Inferior parietal cortex (tissue), 1 donor: ENCODE data around the gene CELF2.
"Not testable (repeated sequence)": the region's sequence is repeated elsewhere in the genome, so short reads cannot be mapped to it uniquely, and the experiment has no call there.

ENCODE experiments used
- DNase-seq: peaks from one replicate; pipeline ENCODE4 v3.0.0-alpha.2; 2016; ENCODE audit errors: extremely low spot score

The CELF2 gene

DNA sequence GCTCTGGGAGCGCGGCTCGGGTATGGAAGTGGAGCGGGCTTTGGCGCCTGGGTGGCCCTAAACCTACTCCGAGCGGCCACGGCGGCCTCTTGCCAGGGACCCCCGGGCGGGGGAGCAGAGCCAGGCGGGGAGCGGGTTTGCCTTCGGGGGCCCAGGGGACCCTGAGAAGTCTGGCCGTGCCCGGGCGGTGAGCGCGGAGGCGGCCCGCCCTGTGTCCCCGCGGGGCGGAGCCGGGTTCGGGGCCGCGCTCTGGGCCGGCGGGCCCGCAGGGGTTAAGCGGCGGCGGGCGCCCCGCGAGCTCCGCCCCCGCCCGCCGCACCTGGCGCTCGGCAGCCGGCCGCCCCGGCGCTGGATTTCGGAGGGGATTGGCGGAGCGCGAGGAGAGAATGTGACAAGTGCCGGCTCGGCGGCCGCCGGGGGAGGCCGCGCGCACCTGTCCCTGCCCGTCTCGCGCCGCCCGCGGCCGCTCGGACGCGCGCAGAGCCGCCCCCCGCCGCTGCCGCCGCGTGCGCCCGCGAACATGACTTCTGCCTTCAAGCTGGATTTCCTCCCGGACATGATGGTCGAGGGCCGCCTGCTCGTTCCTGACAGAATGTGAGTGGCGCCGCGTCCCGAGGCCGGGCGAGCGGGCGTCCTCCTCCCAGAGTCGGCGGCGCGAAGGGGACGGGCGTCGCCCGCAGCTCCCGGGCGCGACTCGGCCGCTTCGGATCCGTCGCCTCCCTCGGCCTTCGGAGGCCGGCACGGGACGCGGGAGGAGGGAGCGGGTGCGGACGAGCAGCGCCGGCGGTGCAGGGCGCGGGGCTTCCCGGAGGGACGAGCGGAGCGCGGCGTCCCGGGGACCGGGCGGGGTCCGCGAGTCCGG lies at the start of gene CELF2:
Gene CELF2, plus strand, starts transcription at position 303 of the 862 bp plus-strand sequence. Its CDS starts 218 bp downstream, at position 521.
- DNase-seq: no peak

DNA sequence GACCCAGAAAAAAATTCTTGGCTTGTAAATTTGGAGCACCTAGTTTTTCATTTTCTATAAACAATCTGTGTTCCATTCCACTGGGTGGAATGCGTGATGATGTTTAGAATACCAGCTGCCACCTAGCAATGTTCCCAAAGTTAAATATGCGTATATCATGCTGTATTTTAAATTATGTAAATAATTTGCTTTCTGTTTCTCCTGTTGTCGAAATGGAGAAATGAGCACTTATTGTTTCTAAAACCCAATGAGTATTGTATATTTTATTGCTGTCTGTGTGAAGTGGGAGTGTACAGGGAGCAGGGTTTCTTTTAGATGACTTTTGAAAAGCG lies 49.4 kb upstream of the CELF2 start:
- DNase-seq: no peak

DNA sequence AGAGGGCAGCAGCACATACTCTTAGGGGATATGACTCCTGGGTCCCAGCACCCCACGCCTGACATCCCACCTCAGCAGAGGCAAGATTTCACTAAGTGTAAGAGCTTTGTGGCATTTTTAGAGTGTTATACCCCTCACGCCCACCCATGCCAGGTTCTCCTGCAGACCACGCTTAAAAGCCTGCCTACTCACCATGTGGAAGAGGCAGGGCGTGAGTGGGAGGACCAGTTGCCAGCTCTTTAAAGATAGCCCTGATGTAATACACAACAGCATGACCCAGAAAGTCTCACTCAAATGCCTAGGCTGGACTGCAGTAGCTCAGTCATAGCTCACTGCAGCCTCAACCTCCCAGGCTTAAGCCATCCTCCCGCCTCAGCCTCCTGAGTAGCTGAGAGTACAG lies 44.4 kb upstream of the CELF2 start:
- no peak for DNase-seq

DNA sequence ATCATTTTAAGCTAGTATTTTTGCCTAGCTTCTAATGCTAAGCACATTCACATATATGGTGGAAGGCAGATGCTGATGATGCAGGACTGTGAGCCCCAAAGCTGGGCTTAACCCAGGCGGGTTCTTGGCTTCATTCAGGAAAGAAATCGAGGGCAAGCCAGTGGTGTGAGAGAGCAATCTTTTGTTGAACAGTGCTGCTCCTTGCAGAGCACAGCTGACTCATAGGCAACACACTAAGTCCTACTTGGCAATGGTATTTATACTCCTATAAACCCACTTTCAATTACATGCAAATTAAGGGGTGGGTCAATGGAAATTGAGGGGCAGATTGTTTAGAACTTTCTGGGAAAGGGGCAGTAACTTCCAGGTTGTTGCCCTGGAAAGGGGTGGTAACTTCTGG lies 42.0 kb upstream of the CELF2 start:
- DNase-seq: no peak

DNA sequence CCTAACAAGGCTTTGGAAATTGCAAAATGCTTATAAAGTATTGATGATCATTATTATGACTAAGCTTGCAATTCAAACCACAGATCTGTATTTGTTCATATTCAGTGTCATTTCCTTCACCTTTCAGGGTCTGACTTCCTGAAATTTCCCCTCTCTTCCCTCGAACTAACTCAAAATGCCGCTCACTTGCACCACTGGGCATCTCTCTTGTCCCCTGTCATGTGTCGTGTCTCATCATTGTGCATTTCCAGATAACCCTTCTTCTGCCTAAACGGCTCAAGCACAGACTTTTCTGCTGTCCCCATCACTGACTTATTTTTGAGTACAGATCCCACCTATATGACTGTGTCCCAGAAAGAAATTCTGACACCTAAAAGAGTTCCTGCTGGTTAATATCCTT lies 41.0 kb upstream of the CELF2 start:
- DNase-seq: no peak

DNA sequence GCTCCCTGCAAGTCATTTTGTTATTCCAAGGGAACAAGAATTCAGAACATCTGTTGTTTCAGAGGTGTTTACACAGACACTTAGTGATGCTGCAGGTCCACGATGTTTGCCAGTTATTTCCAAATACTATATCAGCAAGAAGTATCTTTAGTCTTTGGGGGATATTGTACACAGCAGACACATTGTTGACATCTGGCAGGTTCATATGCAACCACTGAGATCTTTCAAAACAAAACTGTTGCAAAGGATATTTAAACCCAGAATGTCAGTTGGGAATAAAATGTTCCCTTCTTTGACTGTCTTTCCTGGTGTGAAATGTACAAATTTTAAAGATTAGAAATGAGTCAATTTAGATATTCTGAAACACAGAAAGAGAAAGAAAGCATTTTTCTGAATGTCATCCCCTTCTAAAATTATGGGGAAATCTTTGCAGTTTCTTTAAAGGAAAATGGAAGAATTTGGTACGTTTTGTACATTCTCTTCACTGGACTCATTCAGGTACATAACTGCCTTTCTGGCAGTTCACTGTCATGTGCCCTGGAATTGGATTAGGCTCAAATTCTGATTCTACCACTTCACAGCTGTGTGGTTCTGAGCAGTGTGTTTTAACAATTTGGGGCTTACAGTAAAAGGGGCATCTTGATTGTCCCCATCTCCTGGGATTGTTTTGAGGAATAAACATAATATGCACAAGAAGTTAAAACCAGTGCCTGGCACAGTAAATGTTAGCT lies 40.3 kb upstream of the CELF2 start:
- peak; percentile 53 for DNase-seq

DNA sequence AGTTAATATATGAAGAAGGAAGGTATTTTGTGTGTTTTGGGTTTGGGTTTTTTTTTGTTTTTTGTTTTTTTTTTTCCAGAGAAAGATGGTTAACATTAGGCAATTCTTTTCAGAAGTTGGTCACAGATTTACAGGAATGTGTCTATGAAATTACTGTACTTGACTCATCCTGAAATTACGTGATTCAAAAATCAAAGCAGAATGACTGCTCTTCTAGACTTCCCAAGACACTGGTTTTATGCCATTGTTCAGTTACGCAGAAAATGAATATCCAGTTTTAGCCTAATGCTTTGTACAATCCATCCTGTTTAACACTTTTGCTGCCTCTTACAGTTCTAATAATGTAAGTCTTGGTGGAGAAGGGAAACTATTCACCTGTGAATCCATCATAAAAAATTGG lies 39.7 kb upstream of the CELF2 start:
- DNase-seq: no peak

DNA sequence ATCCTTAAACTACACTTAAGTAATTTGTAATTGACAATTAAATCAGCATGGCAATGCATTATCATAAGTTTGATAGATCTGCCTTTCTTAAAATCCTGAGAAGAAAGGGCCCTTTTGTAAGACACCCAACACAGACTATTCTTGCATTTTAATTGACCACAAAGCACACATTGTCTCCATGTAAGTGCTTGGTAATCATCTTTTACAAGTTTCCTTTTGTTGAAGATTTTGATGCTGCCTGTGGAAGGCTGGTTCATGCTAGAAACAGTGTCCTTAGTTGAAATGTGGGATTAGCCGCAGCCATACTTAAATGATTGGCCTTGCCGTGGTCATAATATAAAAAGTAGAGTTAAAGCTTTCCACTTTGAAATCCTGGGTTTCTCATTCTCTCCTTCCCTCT lies 32.3 kb upstream of the CELF2 start:
- no peak for DNase-seq

DNA sequence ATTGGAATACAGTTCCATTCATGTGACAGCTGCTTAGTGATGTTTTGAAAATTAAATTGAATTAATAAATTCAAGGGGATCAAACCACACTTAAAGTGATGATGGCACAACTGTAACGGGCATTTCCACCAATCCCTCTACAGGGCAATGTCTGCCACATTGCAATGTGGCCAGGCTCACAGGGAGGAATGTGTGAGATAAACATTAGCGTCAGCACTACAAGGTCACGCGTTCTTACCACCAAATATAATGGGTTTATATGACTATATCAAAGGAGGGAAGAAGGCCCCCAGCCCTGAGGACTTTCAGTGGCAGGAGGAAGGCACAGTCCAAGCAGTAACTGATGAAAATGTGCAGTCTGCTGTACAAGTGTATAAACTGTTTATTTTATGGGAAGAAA lies 31.1 kb upstream of the CELF2 start:
- no peak for DNase-seq

DNA sequence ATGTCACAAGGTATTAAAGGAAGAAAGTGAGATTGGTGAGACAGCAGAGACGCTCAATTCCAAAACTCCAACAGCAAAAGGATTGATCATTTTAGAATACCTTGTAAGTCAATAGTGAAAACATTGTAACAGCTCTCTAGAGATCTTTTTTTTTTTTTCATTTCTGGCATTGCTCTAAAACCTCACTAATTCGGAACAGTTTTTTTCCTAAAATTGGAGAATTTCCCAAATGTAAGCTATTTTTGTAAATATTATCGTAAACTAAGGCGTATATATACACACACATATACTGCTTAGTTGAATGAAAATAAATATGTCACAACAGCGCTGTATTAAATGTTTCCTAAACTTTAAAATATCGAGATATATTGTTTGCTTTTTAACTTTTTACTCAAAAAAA lies 30.6 kb upstream of the CELF2 start:
- no peak for DNase-seq

DNA sequence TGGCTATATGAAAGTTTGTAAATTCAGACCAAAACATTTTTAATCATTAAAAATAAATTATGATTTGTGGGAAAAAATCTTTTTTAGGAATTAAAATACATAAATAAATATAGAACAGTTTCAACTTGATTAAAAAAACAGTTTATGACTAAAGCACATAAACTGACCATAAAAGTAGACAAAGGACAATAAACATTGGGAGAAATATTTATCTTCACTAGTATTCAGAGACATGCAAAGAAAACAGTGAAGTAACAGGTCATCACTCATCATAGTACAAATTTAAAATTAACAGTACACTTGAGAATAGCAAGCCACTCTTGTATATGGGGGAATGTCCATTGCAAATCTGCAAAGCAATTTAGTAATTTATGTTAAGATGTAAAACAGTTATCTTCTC lies 28.0 kb upstream of the CELF2 start:
- DNase-seq: no peak

DNA sequence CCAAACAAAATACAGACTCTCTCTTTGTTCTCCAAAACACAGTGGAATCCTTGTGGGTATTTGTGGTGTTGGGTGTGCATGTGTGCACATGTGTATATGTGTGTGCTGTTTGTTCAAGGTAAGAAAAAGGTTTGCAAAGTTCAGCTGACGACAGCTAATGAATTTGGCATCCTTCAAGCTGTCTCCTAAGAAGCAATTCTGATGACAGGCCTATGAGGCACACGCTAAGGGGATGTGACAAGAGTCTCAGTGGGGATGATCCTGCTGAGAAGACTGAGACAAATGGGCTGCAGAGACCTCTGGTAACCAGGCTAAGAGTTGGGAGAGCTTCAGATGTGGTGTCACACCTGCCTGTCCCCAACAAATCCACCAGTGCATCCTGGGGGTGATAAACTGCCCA lies 26.5 kb upstream of the CELF2 start:
- DNase-seq: no peak

DNA sequence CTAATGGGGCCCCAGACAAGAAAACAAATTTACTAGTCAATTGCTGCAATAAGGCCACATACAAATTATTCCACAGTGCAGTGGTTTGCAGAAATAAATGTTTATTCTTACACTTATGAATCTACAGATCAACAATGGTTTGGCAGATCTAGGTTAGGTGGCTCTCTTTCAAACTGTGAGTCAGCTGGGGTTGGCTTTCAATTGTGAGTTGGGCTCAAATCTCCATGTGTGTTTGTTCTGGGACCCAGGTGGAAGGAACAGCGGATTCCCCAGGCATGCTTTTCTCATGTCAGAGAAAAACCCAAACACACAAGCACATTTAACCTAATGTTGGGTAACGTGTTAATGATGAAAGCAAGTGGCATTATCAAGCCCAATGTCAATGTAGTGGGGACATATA lies 25.6 kb upstream of the CELF2 start:
- DNase-seq: no peak

DNA sequence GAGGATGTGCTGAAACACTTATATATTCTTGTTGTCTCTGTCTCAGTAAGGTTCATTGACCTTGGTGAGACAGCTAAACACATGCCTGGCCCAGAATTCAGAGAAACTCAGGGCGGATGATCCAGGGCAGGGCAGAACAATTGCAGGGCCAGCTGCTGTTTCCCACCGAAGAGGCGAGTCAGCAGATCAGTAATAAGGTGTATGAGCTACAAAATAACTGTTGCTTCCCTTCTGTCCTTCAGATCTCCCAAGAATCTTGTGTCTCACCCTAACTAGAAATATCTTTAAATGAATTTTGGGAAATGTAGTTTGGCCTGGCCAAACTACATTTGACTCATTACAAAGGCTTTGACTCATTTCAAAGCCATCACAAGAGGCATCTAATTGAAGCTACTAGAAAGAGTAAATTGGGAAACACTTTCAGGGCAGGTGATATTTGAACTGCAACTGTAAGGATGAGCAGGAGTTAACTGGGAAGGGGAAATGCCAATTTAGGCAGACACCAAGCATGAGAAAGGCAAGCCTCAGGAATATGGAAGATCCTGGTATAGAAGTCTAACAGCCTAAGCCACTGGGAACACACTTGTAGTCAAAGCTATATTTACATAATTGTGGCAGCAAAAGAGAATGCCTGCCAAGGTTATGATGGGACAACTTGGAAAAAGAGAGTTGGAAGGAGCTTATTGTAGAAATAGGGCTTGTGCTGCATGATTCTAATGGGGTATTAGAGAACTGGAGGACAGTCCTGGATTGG lies 24.5 kb upstream of the CELF2 start:
- no peak for DNase-seq

DNA sequence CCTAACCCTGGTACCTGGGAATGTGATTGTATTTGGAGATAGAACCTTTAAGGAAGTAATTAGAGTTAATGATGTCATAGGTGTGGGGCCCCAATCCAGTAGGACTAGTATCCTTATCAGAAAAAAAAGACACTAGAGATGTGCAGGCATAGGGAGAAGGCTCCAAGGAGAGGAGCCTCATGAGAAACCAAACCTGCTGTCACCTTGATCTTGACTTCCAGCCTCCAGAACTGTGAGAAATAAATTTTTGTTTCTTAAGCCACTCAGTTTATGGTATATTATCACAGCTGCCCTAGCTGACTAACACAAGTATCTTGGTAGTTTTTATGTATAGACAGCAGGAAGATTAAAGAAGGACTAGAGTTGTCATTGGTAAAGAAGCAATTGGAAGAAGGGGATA lies 23.9 kb upstream of the CELF2 start:
- no peak for DNase-seq

DNA sequence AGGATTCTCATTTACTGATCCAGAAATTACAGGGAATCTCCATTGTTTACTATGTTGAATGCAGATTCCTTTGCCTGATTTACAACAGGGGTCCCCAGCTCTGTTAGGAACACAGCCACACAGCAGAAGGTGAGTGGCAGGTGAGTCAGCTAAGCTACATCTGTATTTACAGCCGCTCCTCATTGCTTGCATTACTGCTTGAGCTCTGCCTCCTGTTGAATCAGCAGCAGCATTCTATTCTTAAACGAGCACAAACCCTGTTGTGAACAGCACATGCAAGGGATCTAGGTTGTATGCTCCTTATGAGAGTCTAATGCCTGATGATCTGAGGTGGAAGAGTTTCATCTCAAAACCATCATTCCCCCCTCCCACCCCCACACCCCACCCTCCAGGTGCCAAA lies 23.3 kb upstream of the CELF2 start:
- no peak for DNase-seq

DNA sequence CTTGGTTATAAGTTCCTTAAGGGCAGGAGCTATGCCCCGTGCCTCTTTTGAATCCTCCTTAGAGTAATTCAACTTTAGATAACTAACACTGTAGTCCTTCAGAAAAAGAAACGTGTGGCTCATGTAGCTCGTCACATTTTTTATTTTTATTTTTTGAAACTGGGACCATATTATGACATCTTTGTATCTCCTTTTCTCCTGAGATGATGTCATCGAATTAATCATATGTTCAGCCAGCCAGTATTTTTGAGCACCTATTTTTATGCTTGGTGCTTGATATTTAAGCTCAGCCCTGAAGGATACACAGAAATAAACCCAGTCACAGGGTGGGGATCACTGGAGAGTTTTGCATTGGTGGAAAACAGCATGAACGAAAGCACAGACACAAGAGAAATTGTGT lies 22.6 kb upstream of the CELF2 start:
- no peak for DNase-seq

DNA sequence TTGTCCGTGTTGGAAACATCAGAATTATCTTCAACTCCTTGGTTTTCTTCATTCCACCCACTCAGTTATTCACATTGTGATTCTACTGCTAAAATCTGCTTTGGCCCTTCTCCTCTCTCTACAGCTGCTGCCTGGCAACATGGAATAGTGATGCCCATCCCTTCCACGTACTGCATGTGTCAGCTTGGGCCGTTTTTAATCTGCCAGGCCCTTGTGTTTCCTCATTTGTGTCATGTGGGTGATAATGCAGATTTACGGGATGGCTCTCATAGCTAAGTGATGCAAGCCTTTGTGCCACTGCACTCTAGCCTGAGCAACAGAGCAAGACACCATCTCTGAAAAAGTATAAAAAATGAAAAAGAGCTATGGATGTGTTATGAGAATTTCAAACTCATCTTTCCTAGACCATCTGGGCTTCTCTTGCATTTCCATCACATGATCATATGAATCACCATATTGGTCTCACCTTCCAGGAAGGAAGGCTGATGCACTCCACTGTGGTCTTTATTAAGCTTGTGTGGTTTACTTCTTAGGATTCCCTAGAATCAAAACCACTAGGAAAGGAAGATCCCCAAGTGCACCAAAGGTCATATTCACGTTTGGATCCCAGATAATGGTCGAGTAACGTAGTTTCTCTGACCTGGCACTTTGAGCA lies 20.6 kb upstream of the CELF2 start:
- DNase-seq: peak; percentile 37

DNA sequence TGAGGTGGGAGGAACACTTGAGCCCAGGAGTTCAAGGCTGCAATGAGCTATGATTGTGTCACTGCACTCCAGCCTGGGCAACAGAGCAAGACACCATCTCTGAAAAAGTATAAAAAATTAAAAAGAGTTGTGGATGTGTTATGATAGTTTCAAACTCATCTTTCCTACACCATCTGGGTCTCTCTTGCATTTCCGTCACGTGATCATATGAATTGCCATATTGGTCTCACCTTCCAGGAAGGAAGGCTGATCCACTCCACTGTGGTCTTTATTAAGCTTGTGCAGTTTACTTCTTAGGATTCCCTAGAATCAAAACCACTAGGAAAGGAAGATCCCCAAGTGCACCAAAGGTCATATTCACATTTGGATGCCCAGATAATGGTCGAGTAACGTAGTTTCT lies 18.2 kb upstream of the CELF2 start:
- DNase-seq: not testable (repeated sequence)

DNA sequence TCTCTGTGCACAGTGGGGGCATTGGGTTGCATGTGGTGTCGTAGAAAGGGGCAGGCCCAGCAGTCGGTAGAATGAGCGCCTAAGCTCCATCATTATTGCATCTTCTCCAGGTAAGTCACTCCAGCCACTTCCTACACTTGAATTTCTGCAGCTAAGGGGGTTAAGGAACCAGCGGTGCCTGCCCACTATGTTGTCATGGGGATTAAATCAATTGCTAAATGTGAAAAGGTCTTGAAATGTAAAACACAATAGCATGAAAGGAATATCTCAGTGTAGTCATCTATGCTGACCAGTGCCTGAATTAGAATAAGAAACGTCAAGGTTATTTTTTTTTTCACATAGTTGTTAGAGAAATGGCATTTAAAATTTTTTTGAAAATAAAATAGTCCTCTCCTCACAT lies 15.2 kb upstream of the CELF2 start:
- no peak for DNase-seq

DNA sequence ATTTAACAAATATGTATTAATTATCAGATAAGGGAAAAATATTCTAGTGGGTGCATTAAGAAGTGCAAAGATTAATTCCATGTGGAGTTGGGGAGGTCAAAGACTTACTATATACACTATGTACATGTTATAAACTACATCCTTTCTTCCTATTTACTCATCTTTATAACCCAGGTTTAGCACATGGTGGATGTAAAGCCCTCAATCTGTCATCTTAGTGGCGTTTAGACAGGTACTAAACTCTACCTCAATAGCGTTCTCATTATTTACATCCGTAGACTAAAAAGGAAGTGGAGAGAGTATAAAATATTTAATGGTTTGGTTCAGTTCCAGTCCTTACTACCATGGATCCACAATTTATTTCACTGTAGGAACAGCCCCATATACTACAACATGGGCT lies 14.8 kb upstream of the CELF2 start:
- DNase-seq: no peak

DNA sequence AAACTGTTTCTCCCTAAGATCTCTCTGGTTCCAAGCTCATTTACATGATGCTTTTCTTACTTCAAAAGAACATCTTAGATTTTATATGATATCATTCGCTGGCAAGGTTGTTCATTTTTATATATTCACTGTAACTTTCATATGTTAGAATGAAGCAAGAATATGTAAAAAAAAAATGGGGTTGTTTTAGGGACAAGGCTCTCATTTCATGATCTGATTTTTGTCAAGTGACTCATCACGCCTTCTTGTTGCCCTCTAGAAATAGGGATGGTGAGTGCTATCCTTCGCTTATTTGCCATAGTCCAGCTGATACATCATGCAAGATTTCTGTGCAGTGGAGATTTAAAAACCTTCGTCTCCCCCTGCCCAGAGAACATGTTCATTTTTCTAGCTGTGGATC lies 14.0 kb upstream of the CELF2 start:
- peak; percentile 27 for DNase-seq
